GM12891 (cell line): ENCODE data around the gene WSCD2.

Experiments
- POLR2A ChIP-seq: IDR thresholded peaks from 2 replicates; pipeline ENCODE4 v1.6.1; 2011; ENCODE audit warnings: low read depth, low read length, control low read depth
- POLR2AphosphoS5 ChIP-seq: IDR thresholded peaks from 2 replicates; pipeline ENCODE4 v1.6.1; 2011; ENCODE audit warnings: low read depth, low read length, control low read depth
- POU2F2 ChIP-seq: IDR thresholded peaks from 2 replicates; pipeline ENCODE4 v1.6.1; 2011; ENCODE audit warnings: low read depth, mild to moderate bottlenecking, control low read depth, low read length, moderate library complexity
- SPI1 ChIP-seq: IDR thresholded peaks from 2 replicates; pipeline ENCODE4 v1.6.1; 2011; ENCODE audit warnings: low read depth, low read length, control low read depth
- TAF1 ChIP-seq: IDR thresholded peaks from 2 replicates; pipeline ENCODE4 v1.6.1; 2011; ENCODE audit warnings: low read depth, low read length, control low read depth

- TF ChIP-seq POLR2AphosphoS5 (no peak), POLR2A (no peak), SPI1 (no peak), TAF1 (no peak), POU2F2 (no peak)
Measured at GRCh38 chr12:108123402-108123801, 5.7 kb upstream of the WSCD2 start.
